ENCODE data around the gene IL1RAPL2.
"Not testable (repeated sequence)": the region's sequence is repeated elsewhere in the genome, so short reads cannot be mapped to it uniquely, and the experiment has no call there.

Gene IL1RAPL2

DNA sequence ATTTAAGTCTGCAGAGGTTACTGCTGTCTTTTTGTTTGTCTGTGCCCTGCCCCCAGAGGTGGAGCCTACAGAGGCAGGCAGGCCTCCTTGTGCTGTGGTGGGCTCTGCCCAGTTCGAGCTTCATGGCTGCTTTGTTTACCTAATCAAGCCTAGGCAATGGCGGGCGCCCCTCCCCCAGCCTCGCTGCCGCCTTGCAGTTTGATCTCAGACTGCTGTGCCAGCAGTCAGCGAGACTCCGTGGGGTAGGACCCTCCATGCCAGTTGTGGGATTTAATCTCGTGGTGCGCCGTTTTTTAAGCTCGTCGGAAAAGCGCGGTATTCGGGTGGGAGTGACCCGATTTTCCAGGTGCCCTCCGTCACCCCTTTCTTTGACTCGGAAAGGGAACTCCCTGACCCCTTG lies 111.5 kb downstream of the IL1RAPL2 start:
- DNase-seq = not testable (repeated sequence)

DNA sequence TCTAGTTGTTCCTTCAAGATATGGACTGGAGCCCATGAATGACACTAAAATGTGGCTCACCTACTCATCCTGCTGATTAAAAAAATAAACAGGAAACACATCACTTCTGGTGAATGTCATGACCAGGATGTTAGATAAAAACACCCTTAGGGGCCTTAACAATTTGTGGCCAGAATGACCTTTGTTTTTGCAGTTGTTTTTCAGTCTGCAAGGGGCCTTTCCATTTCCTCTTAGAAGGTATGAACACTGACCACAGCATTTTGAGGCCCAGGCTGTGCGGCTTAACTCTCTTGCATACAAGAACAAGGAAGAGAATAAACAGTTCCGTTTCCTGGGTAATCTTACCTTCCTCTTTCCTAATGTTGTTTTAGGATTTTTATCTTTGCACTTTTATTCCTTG lies 113.2 kb downstream of the IL1RAPL2 start:
- DNase-seq = no peak

GRCh38 chrX:104681214-104681613 lies 115.2 kb downstream of the IL1RAPL2 start:
- DNase-seq = no peak

DNA sequence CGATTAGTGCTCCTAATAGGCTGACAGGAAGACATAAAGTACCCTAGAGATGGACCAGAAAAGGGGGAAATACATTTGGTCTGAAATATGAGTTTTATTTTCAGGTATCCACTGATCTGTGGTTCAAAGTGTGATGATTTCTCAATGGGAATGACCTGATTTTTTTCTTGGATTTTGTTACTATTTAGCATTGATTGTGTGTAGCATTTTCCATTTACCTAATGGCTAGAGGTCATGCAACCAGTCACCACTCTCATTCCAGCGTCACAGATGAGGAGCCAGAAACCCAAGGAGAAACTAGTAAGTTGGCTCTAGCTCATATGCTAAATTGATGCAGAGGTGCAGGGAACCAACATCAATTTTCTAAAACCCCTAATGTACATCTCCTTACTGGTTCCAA lies 118.1 kb downstream of the IL1RAPL2 start:
- DNase-seq = no peak

GRCh38 chrX:104695593-104695992 lies 129.6 kb downstream of the IL1RAPL2 start:
- no peak for DNase-seq

DNA sequence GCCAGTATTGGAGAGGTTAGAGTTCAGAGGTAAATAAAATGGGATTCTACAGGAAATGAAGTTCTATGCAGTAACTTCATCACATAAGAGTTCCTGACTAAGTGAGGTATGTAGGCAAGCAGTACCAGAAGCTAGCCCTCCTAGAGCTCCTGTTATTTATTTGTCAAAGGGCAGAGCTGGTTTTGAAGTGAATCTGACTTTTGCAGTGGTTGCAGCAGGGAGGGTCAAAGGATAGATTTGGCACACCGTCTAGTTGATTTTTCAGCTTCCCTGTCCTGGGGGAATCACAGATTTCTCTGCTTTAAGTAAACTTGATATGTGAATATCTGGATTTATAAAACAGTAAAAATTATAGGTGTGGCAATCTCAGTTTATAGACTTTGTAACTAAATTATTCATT lies 130.7 kb downstream of the IL1RAPL2 start:
- no peak for DNase-seq

DNA sequence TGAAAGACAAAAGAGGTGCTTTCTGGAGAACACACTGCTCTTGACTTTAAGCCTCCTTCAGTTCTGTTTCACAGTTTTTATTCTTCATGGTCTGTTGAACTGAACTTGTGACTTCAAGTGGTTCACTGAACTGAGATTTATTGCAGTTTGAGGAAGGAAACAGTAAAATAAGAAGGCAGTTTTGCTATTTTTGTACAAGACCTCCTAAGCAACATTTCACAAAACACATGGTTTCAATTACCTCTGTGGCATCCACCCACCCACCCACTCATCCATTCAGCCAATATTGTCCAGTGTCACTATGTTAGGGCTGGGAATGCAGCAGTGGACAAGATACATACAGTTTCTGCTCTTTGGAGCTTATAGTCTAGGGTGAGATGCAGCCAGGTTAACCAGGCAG lies 131.3 kb downstream of the IL1RAPL2 start:
- DNase-seq = no peak

GRCh38 chrX:104707042-104707441 lies 141.0 kb downstream of the IL1RAPL2 start:
- no peak for DNase-seq

DNA sequence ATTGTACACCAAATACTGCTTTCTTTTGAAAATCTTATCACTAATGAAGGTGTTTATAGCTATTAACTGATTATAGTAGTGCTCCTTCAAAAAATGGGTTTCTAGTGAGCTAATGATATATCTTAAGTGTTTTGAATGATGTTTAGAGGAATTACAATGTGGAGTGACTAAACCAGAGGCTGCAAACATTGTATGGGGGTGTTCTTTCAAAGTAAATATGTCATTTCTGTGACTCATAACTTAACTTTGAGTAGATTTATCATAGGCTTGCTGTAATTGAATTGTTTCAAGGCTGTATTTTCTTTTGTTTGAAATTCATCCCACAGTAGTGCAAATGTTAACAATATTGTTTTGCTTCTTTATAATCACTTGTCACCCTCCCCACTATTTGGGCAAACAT lies 141.6 kb downstream of the IL1RAPL2 start:
- DNase-seq = no peak

GRCh38 chrX:104712515-104712914 lies 146.5 kb downstream of the IL1RAPL2 start:
- DNase-seq = peak; percentile 21

GRCh38 chrX:104721854-104722253 lies 155.9 kb downstream of the IL1RAPL2 start:
- no peak for DNase-seq

- no peak for DNase-seq
Measured at GRCh38 chrX:104728456-104728855, 162.5 kb downstream of the IL1RAPL2 start.

GRCh38 chrX:104742355-104742754 lies 176.4 kb downstream of the IL1RAPL2 start:
- DNase-seq = no peak

- peak; percentile 65 for DNase-seq
Measured at GRCh38 chrX:104745152-104745551, 179.2 kb downstream of the IL1RAPL2 start.

DNA sequence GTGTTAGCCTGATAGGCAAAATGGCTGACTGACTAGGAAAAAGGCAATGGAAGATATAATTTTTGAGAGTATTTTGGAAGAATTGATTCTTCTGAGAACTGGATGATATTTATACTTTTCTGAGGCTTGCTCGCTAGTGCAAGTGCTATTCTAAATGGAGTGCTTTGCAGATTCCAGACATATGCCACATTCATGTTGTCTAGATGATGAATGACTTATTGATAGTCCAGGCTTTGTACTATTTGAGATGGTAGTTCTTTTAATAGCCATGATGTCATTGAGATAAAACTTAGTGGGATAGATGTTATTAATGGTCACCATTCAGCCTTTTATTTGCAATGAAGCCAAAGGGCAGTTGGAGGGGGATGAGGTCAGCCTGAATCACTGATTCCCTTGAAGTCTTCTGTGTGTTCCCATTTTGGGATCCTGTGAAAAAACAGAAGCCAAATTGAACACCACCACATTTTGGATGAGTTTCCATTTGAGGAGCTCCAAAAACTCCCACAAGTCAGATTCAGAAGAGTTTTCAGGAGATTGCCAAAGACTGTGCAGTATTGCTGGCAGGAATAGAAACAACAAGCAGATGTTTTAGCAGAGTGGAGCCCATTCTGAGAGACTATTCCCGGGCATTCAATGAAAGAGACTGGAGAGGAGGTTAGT lies 184.1 kb downstream of the IL1RAPL2 start:
- no peak for DNase-seq

GRCh38 chrX:104762641-104763040 lies 196.6 kb downstream of the IL1RAPL2 start:
- DNase-seq = no peak

DNA sequence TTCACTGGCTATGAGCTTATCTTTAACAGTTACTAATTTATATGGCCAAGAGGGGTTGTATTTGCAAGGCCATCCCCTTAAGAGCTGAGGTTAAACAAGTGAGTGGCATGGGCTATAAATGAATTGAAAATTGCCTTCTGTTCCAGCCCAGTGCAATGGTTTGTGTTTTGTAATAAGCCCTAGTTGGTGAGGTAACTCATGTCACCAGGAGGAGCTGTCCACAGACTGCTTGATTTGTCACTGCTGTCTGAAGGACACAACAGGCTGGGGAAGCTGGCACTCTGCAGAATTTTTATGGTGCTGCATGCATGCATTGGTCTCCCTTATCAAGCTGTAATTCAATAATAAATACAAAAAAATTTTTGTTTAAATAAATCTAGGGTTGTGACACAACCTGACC lies 223.8 kb downstream of the IL1RAPL2 start:
- no peak for DNase-seq

DNA sequence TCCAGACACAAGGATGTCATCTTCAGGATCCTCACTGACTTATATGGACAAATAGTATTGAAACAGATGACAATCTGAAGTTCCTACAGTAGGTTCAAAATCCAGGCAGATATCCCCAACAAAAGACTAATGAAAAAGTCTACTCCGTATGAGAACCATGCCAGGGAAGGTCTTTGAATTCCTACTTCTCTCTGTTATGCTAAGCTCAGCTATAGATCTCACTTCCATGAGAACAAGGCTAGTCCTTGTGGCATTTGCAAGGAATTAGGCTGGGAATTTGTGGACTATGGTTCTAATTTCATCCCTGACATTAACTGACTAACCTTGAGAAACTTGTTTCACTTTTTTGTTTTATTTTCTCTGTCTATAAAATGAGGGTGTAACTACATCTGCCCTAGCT lies 229.8 kb downstream of the IL1RAPL2 start:
- no peak for DNase-seq

DNA sequence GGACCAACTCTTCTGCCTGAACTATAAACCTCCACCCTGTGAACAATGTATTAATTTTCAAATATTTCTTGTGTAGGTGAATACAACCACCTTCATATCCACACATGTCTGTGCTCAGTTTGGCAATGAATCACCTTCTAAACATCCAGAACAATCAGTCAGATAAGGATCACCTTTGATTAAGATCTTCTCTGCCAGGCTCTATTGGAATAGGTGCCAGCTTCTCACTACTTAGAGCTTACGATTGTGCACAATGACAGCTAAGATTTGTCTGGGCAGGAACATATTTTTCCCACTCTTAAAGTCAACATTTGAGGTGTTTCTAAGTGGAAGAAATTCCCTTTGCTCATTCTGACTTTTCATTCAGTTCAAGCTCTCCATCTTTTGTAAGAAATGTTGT lies 237.2 kb downstream of the IL1RAPL2 start:
- DNase-seq = no peak

DNA sequence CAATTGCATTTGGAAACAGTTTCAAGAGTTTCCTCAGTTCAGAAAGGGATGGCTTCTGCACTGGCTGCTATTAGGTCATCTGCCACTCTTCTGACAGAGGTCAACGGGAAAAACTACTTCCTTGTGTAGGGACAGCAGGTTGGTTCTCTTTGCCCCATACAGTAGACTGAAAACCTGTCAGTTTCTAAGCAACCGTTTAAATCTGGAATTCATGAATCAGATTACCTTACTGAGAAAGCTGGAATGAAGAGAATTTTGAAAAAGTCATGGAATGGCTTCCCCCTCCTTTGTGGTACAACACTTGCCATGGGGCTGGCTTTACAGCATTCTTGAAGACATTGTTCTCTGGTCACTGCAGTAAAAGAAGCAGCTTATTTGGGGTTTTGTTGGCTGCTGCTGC lies 240.3 kb downstream of the IL1RAPL2 start:
- DNase-seq = no peak

GRCh38 chrX:104833401-104833800 lies 267.4 kb downstream of the IL1RAPL2 start:
- DNase-seq = no peak

- no peak for DNase-seq
Measured at GRCh38 chrX:104842646-104843045, 276.6 kb downstream of the IL1RAPL2 start.

GRCh38 chrX:104852241-104852640 lies 286.2 kb downstream of the IL1RAPL2 start:
- DNase-seq = no peak

DNA sequence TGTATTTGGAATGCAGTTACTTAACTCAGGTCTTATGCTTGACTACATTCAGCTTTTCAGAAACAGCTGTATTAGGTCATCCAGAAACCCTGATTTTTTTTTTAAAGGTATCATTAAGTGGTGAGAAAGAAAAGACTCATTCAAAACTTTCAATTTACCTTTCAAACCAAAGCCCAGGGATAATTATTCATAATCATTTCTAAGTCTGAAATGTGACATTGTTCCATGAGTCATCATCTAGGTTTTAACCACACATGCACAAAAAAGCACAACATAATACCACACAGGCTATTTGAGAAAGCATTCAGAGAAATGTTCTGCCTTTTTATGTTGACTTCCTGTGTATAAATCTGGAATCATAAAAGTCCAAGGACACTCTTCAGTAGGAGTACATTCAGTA lies 288.2 kb downstream of the IL1RAPL2 start:
- no peak for DNase-seq

GRCh38 chrX:104854790-104855340 lies 288.9 kb downstream of the IL1RAPL2 start:
- DNase-seq = no peak

Measured in NCI-H526 treated with DMSO at 0.1 percent for 48 hours (cell line).